AG09319 (cell line): ENCODE measurements around the gene RNF126.

Experiments used
- DNase-seq: peaks from one replicate; pipeline ENCODE4 v3.0.0-alpha.2; 2010; ENCODE audit warnings: low read depth; ENCODE audit errors: extremely low read depth
- CTCF ChIP-seq: IDR thresholded peaks from 2 replicates; pipeline ENCODE4 v1.5.1; 2011; ENCODE audit warnings: low read depth, mild to moderate bottlenecking, inconsistent platforms, low read length, moderate library complexity

The RNF126 gene

DNA sequence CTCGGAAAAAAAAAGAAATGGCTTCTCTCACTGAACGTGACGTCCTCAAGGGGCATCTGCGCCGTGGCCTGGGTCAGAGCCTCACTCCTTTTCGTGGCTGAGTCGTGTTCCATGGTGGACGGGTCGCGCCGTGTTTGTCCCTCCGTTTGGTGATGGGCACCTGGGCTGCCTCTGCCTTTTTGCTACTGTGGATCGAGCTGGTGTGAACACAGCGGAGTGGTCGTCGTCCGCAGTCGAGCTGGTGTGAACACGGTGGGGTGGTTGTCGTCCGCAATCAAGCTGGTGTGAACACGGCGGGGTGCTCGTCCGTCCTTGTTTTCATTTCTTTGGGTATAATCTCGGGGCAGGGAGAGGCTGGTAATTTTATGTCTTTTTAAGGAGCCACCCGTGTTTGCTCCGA lies 61.7 kb downstream of the RNF126 start:
- DNase-seq = no peak
- TF ChIP-seq CTCF = no peak
